Bronchus fibroblast of lung (primary cell): Measurements from ENCODE around the gene CLEC3B. TPM values are rescaled to one million over a fixed set of nuclear protein-coding genes. Genes with fewer than 3 reads are reported as not detected.

ENCODE experiments used
- total RNA-seq: library from RNA; depleted of rRNA; stranded (reverse); fragments of >200 nt; gene quantifications from 2 replicates; pipeline ENCODE4 v1.2.3, GENCODE V29; 2015

The CLEC3B gene
- total RNA-seq: 19.9 and 23.4 TPM in 2 replicates

GRCh38 chr3:45026038-45026437, at the start of gene CLEC3B:
TSS of gene CLEC3B (plus strand) at chr3:45026303. CDS start at chr3:45026363, 60 bp downstream.

Other genes starting within 250 kb of the CLEC3B start
- 39.5 and 40.7 TPM in 2 replicates for gene TMEM42, start 164.4 kb upstream of the CLEC3B start, total RNA-seq
- 0.15 and 0.17 TPM in 2 replicates for gene TGM4, start 151.7 kb upstream of the CLEC3B start, total RNA-seq
- 48.6 and 53.2 TPM in 2 replicates for gene ZDHHC3, start 50.1 kb upstream of the CLEC3B start, total RNA-seq
- gene EXOSC7, start 50.1 kb upstream of the CLEC3B start, total RNA-seq: 60.9 and 64.1 TPM in 2 replicates
- 22.1 and 23.2 TPM in 2 replicates for gene CDCP1, start 120.1 kb downstream of the CLEC3B start, total RNA-seq
- 40.4 and 48.8 TPM in 2 replicates for gene TMEM158, start 200.0 kb downstream of the CLEC3B start, total RNA-seq